B cell (primary cell): ENCODE results near the gene ZBTB32. TPM values are rescaled to one million over a fixed set of nuclear protein-coding genes. Genes with fewer than 3 reads are reported as not detected.

Source experiments
- ATAC-seq: fragments of 200-7000 bp; cut with Tn5 transposase; one replicate; pipeline ENCODE4 v1.10.0; 2021; ENCODE audit warnings: low read depth, mild to moderate bottlenecking, moderate number of reproducible peaks, moderate library complexity
- CTCF ChIA-PET: fragments of 350-600 bp; sonication (Branson Sonifier 250); formaldehyde crosslinking; loops from one replicate; lab custom pipeline; 2021; ENCODE audit warnings: antibody characterized with exemption, inconsistent platforms; lab: Charles Lee
- POLR2A ChIA-PET: fragments of 350-600 bp; sonication (Branson Sonifier 250); formaldehyde crosslinking; loops from one replicate; lab custom pipeline; 2021; ENCODE audit warnings: antibody characterized with exemption; lab: Charles Lee
- DNase-seq: peaks from one replicate; pipeline ENCODE4 v3.0.0; 2013
- H2AFZ ChIP-seq: 2 replicates; pipeline ENCODE4 v1.6.1; 2012; ENCODE audit warnings: mild to moderate bottlenecking, low read depth, low read length; ENCODE audit not compliant: insufficient read depth, poor library complexity, severe bottlenecking
- H3K27ac ChIP-seq, 2 donors: 1 replicate in 1 of 2; 2 replicates in 1 of 2; pipeline ENCODE4 v1.5.1; 2012 to 2013; ENCODE audit warnings: low read length in 2 of 2, mild to moderate bottlenecking in 2 of 2, moderate library complexity in 1 of 2
- H3K27me3 ChIP-seq, 4 experiments: fragments of 200-600 bp in 1 of 4; sonication (generic) in 1 of 4; replicated peaks in 1 of 4; 1 replicate in 2 of 4; 2 replicates in 2 of 4; pipeline versions ENCODE4 v1.6.1 to v1.7.0; 2013 to 2016; ENCODE audit warnings: low read length in 3 of 4, mild to moderate bottlenecking in 2 of 4, mixed read lengths in 1 of 4, moderate library complexity in 1 of 4; ENCODE audit not compliant: insufficient read depth in 4 of 4, control insufficient read depth in 3 of 4; ENCODE audit errors: control extremely low read depth in 1 of 4
- H3K36me3 ChIP-seq, 2 experiments: replicated peaks in 1 of 2; 1 replicate in 1 of 2; 2 replicates in 1 of 2; pipeline versions ENCODE4 v1.6.1 to v1.7.1; 2013; ENCODE audit warnings: low read length in 1 of 2; ENCODE audit not compliant: insufficient read depth in 2 of 2, control insufficient read depth in 1 of 2; ENCODE audit errors: control extremely low read depth in 1 of 2, extremely low read depth in 1 of 2
- H3K4me1 ChIP-seq, 2 donors: fragments of 200-600 bp in 1 of 2; sonication (generic) in 1 of 2; 1 replicate in 1 of 2; 2 replicates in 1 of 2; pipeline versions ENCODE4 v1.5.1 to v1.6.1; 2013 to 2017; ENCODE audit warnings: low read length in 2 of 2; ENCODE audit not compliant: control insufficient read depth in 2 of 2, insufficient read depth in 2 of 2
- H3K4me2 ChIP-seq: replicated peaks from 2 replicates; pipeline ENCODE3; 2012; ENCODE audit warnings: mild to moderate bottlenecking, low read depth, low read length; ENCODE audit not compliant: poor library complexity, severe bottlenecking
- H3K4me3 ChIP-seq, 5 experiments: fragments of 200-600 bp in 1 of 5; sonication (generic) in 1 of 5; 1 replicate in 3 of 5; 2 replicates in 2 of 5; pipeline versions ENCODE4 v1.5.1 to v1.7.0; 2011 to 2016; ENCODE audit warnings: low read length in 4 of 5, mild to moderate bottlenecking in 4 of 5, low read depth in 2 of 5, control low read depth in 1 of 5, moderate library complexity in 1 of 5; ENCODE audit not compliant: insufficient read depth in 1 of 5; ENCODE audit errors: control extremely low read depth in 1 of 5, extremely low read depth in 1 of 5
- H3K79me2 ChIP-seq: fragments of 200-600 bp; sonication (generic); one replicate; pipeline ENCODE4 v1.6.0; 2016; ENCODE audit warnings: low read length; ENCODE audit not compliant: control insufficient read depth, insufficient read depth
- H3K9ac ChIP-seq: fragments of 200-600 bp; sonication (generic); 2 replicates; pipeline ENCODE4 v1.6.1; 2017; ENCODE audit warnings: mild to moderate bottlenecking, low read length, moderate library complexity
- H3K9me3 ChIP-seq, 3 donors: one replicate each; pipeline versions ENCODE4 v1.6.1 to v1.7.1; 2013; ENCODE audit warnings: low read length in 2 of 3; ENCODE audit not compliant: control insufficient read depth in 2 of 3, insufficient read depth in 1 of 3; ENCODE audit errors: control extremely low read depth in 1 of 3
- H4K20me1 ChIP-seq: 2 replicates; pipeline ENCODE4 v1.6.0; 2012; ENCODE audit warnings: mild to moderate bottlenecking, low read length; ENCODE audit not compliant: insufficient read depth, control insufficient read depth, poor library complexity, severe bottlenecking
- H3K27ac Mint-ChIP-seq: one replicate; pipeline ENCODE4 v1.8.0; 2021; ENCODE audit warnings: mixed read lengths
- H3K27me3 Mint-ChIP-seq: one replicate; pipeline ENCODE4 v1.8.0; 2021; ENCODE audit warnings: mixed read lengths
- H3K4me1 Mint-ChIP-seq: one replicate; pipeline ENCODE4 v1.8.0; 2021; ENCODE audit warnings: mixed read lengths
- H3K4me3 Mint-ChIP-seq: one replicate; pipeline ENCODE4 v1.8.0; 2021; ENCODE audit warnings: mixed read lengths
- H3K9me3 Mint-ChIP-seq: one replicate; pipeline ENCODE4 v1.8.0; 2022; ENCODE audit warnings: mixed read lengths; ENCODE audit not compliant: insufficient read depth
- CTCF ChIP-seq: fragments of 200-600 bp; IDR thresholded peaks from one replicate; pipeline ENCODE4 v1.8.0; 2022; ENCODE audit warnings: antibody characterized with exemption, mild to moderate bottlenecking
- EZH2 ChIP-seq: IDR thresholded peaks from 2 replicates; pipeline ENCODE4 v1.6.1; 2012; ENCODE audit warnings: borderline replicate concordance, low read depth, mild to moderate bottlenecking, moderate library complexity, low read length; ENCODE audit not compliant: insufficient read depth, poor library complexity, severe bottlenecking
- WGBS: methylation state at CpG from one replicate; pipeline ENCODE4 v1.1.5; 2013; ENCODE audit warnings: missing lambda C conversion rate; ENCODE audit not compliant: insufficient coverage; 5-methylcytosine and 5-hydroxymethylcytosine counted together
- intact Hi-C: fragments of 100-400 bp; cut with micrococcal nuclease; formaldehyde crosslinking; loops from one replicate; pipeline ENCODE4 v1.10.0; 2022
- polyA plus RNA-seq: library from polyadenylated mRNA; depleted of rRNA; stranded (reverse); fragments of >200 nt; gene quantifications from 2 replicates; pipeline ENCODE4 v1.2.3, GENCODE V29; 2012
- total RNA-seq, 2 donors: library from RNA; stranded (reverse); fragments of 120-200 nt in 1 of 2; gene quantifications; 1 replicate in 1 of 2; 2 replicates in 1 of 2; pipeline versions ENCODE4 v1.2.3 to v1.2.4, GENCODE V29; 2013 to 2022

ZBTB32 gene
- total and polyA plus RNA-seq, 2 donors (not counting 1 experiment from before 2014, with no cell fraction given) = 18.9 to 28.1 TPM

- Mint-ChIP-seq H3K4me3 (peak overlapping the region; percentile 90), H3K27me3 (no peaks in the 10 kb centered on the region), H3K4me1 (peaks cover 41% of the 10 kb centered on the region), H3K9me3 (no peaks in the 10 kb centered on the region), H3K27ac (peak overlapping the region; percentile 85)
- ChIA-PET CTCF (interaction anchor here (1.3 to 2.6 kb wide), 3 partner anchors 21 to 25 kb away, joined by 3 to 7 read pairs (median 4); no protein-coding TSS in a partner anchor), POLR2A (interaction anchor here (1.2 to 1.8 kb wide), 3 partner anchors 21 to 26 kb away, joined by 4 to 10 read pairs (median 7); partner anchors contain the start of genes IGFLR1, PSENEN and U2AF1L4)
- H3K9ac ChIP-seq = no peak overlapping the region
- H3K79me2 ChIP-seq = peaks cover 76% of the 10 kb centered on the region
- WGBS = 95% methylated on average over 23 of the region's 32 CpGs
- no peak overlapping the region for H2AFZ ChIP-seq
- no peak overlapping the region for H3K27ac ChIP-seq
- intact Hi-C loops = loop anchor here (10.0 kb wide), 2 partner anchors 185 to 375 kb away; partner anchors contain the start of genes FFAR1, HCST, NFKBID and TYROBP
- DNase-seq (no peak), ATAC-seq (no peak)
- peaks cover 61% of the 10 kb centered on the region for H4K20me1 ChIP-seq
- TF ChIP-seq EZH2 (no peak), CTCF (no peak)
- peak overlapping the region; percentile 85 for H3K4me2 ChIP-seq
- H3K4me3 ChIP-seq = no peak overlapping the region
- H3K9me3 ChIP-seq = no peaks in the 10 kb centered on the region
- H3K4me1 ChIP-seq = peaks cover 19 to 40% of the 10 kb centered on the region in 2 donors
- peaks cover 0 to 45% of the 10 kb centered on the region in 2 experiments for H3K36me3 ChIP-seq
- no peaks in the 10 kb centered on the region for H3K27me3 ChIP-seq
Measured at GRCh38 chr19:35719402-35720162, 15.2 kb downstream of the ZBTB32 start.

- Histone ChIP-seq H3K79me2 (peaks cover 77% of the 10 kb centered on the region), H3K36me3 (peaks cover 0 to 50% of the 10 kb centered on the region in 2 experiments), H4K20me1 (peaks cover 64% of the 10 kb centered on the region), H3K9ac (no peak overlapping the region), H3K4me2 (no peak overlapping the region), H3K4me1 (peaks cover 19 to 34% of the 10 kb centered on the region in 2 donors), H3K27ac (no peak overlapping the region), H3K9me3 (no peaks in the 10 kb centered on the region), H3K27me3 (no peaks in the 10 kb centered on the region), H2AFZ (no peak overlapping the region), H3K4me3 (no peak overlapping the region)
- no peaks in the 10 kb centered on the region for H3K27me3 Mint-ChIP-seq
- H3K4me3 Mint-ChIP-seq = peak overlapping the region; percentile 45
- ATAC-seq (no peak), DNase-seq (no peak)
- peaks cover 36% of the 10 kb centered on the region for H3K4me1 Mint-ChIP-seq
- intact Hi-C loops = no loop called here
- TF ChIP-seq EZH2 (no peak), CTCF (no peak)
- POLR2A ChIA-PET = no interaction called here
- H3K27ac Mint-ChIP-seq = no peak overlapping the region
- CTCF ChIA-PET = interaction anchor here (1.3 to 2.6 kb wide), 3 partner anchors 20 to 25 kb away, joined by 3 to 7 read pairs (median 4); no protein-coding TSS in a partner anchor
- no peaks in the 10 kb centered on the region for H3K9me3 Mint-ChIP-seq
- WGBS = 99% methylated on average over 9 of the region's 9 CpGs
Measured at GRCh38 chr19:35720163-35720524, 15.8 kb downstream of the ZBTB32 start.
